Nephron (organoid): ENCODE results near the gene CD101.

Experiments used
- H3K27ac Mint-ChIP-seq, 3 experiments: 2 replicates each; pipeline ENCODE4 v1.8.0; 2020; ENCODE audit warnings: mixed read lengths in 3 of 3, mild to moderate bottlenecking in 2 of 3, moderate library complexity in 1 of 3
- H3K27me3 Mint-ChIP-seq: 2 replicates; pipeline ENCODE4 v1.8.0; 2021; ENCODE audit warnings: low read depth, mild to moderate bottlenecking, moderate library complexity, mixed read lengths
- H3K36me3 Mint-ChIP-seq: 2 replicates; pipeline ENCODE4 v1.8.0; 2020; ENCODE audit warnings: low read depth, mixed read lengths
- H3K4me1 Mint-ChIP-seq: 2 replicates; pipeline ENCODE4 v1.8.0; 2020; ENCODE audit warnings: mixed read lengths
- H3K4me3 Mint-ChIP-seq, 3 experiments: 2 replicates each; pipeline ENCODE4 v1.8.0; 2020; ENCODE audit warnings: mild to moderate bottlenecking in 3 of 3, mixed read lengths in 3 of 3, moderate library complexity in 2 of 3
- H3K9me3 Mint-ChIP-seq: 2 replicates; pipeline ENCODE4 v1.8.0; 2020; ENCODE audit warnings: mixed read lengths
- TF ChIP-seq, protein P1 (sequence below), 3 experiments: fragments of 200-600 bp; sonication (generic); IDR thresholded peaks; one replicate each; pipeline ENCODE4 v1.5.0; 2021; ENCODE audit warnings: antibody characterized with exemption in 3 of 3; ENCODE audit not compliant: unreplicated experiment in 3 of 3

Gene CD101

GRCh38 chr1:117013309-117013858 lies 11.8 kb downstream of the CD101 start:
- Mint-ChIP-seq H3K4me3 (no peak overlapping the region), H3K9me3 (no peaks in the 10 kb centered on the region)

DNA sequence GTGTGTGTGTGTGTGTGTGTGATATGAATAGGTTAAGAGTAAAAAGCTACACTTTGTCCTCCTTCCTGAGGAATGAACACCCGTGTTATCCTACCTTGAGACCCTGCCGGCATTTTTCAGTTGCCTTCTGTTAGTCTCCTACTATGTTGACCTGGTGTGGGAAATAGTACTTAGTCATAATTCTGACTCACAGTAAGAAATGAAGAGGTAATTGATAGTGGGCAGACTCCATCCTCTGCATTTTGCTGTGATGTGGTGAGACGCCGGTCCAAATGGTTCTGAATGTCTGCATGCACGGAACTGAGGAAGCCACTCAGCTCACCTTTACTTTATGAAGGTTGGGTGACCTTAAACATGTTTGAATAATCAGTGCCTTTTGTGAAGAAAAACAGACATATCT lies 12.6 kb downstream of the CD101 start:
- Mint-ChIP-seq H3K36me3 (peaks cover 4% of the 10 kb centered on the region), H3K4me3 (no peak overlapping the region), H3K27ac (no peak overlapping the region), H3K9me3 (no peaks in the 10 kb centered on the region), H3K4me1 (peaks cover 40% of the 10 kb centered on the region), H3K27me3 (no peaks in the 10 kb centered on the region)
- TF ChIP-seq, protein P1, sequence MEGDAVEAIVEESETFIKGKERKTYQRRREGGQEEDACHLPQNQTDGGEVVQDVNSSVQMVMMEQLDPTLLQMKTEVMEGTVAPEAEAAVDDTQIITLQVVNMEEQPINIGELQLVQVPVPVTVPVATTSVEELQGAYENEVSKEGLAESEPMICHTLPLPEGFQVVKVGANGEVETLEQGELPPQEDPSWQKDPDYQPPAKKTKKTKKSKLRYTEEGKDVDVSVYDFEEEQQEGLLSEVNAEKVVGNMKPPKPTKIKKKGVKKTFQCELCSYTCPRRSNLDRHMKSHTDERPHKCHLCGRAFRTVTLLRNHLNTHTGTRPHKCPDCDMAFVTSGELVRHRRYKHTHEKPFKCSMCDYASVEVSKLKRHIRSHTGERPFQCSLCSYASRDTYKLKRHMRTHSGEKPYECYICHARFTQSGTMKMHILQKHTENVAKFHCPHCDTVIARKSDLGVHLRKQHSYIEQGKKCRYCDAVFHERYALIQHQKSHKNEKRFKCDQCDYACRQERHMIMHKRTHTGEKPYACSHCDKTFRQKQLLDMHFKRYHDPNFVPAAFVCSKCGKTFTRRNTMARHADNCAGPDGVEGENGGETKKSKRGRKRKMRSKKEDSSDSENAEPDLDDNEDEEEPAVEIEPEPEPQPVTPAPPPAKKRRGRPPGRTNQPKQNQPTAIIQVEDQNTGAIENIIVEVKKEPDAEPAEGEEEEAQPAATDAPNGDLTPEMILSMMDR (IDR thresholded peaks at IDR 0.05; ENCODE audit: unreplicated experiment in 3 of 3): no peak

More at GRCh38 chr1:117013309-117013858, 11.8 kb downstream of the CD101 start:
- Mint-ChIP-seq H3K36me3 (peaks cover under 1% of the 10 kb centered on the region), H3K27ac (peak overlapping the region in 2 of 3 experiments; percentile 13 to 78), H3K27me3 (no peaks in the 10 kb centered on the region), H3K4me1 (peaks cover 41% of the 10 kb centered on the region)
- TF ChIP-seq, protein P1 (IDR thresholded peaks at IDR 0.05; ENCODE audit: unreplicated experiment in 3 of 3): no peak

GRCh38 chr1:117015724-117016123 lies 14.2 kb downstream of the CD101 start:
- TF ChIP-seq, protein P1 (IDR thresholded peaks at IDR 0.05; ENCODE audit: unreplicated experiment in 3 of 3): no peak
- Mint-ChIP-seq H3K4me3 (no peak overlapping the region), H3K27ac (no peak overlapping the region), H3K4me1 (peaks cover 46% of the 10 kb centered on the region), H3K36me3 (peaks cover 12% of the 10 kb centered on the region), H3K27me3 (no peaks in the 10 kb centered on the region), H3K9me3 (no peaks in the 10 kb centered on the region)

DNA sequence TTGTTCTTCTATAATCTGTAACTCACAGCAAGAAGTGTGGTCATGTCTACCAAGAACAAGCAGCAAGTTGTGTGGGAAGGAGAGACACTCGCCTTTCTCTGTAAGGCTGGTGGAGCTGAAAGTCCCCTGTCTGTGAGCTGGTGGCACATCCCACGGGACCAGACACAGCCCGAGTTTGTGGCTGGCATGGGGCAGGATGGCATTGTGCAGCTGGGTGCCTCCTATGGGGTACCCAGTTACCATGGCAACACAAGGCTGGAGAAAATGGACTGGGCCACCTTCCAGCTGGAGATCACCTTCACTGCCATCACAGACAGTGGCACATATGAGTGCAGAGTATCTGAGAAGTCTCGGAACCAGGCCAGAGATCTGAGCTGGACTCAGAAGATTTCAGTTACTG lies 15.5 kb downstream of the CD101 start:
- H3K9me3 Mint-ChIP-seq: no peaks in the 10 kb centered on the region
- peaks cover 45% of the 10 kb centered on the region for H3K4me1 Mint-ChIP-seq
- no peak overlapping the region for H3K4me3 Mint-ChIP-seq
- TF ChIP-seq, protein P1 (IDR thresholded peaks at IDR 0.05; ENCODE audit: unreplicated experiment in 3 of 3): no peak
- H3K27me3 Mint-ChIP-seq: no peaks in the 10 kb centered on the region
- H3K27ac Mint-ChIP-seq: peak overlapping the region in 1 of 3 experiments; percentile 67
- H3K36me3 Mint-ChIP-seq: peaks cover 17% of the 10 kb centered on the region

DNA sequence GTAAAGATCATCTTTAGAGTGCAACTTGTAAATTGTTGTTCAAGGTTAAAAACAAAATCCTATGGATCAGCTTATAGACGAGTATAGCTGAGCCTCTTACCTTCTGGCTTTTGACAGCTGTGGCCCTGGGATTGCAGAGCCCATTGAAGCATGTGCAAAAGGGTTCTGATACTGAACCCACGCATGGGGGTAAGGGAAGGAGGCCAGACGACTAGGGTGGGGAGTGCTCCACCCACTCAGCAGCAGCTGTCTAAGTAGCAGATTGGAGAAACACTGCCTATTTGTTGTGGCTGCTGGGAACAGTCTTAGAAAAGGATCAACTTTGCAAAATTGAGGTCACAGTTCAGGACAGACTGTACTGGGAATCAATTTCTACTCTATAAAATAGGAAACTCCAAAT lies 16.1 kb downstream of the CD101 start:
- TF ChIP-seq, protein P1 (IDR thresholded peaks at IDR 0.05; ENCODE audit: unreplicated experiment in 3 of 3): no peak
- peaks cover 17% of the 10 kb centered on the region for H3K36me3 Mint-ChIP-seq
- H3K27ac Mint-ChIP-seq: peak overlapping the region in 2 of 3 experiments; percentile 64 to 67
- no peaks in the 10 kb centered on the region for H3K9me3 Mint-ChIP-seq
- H3K4me1 Mint-ChIP-seq: peaks cover 42% of the 10 kb centered on the region
- no peaks in the 10 kb centered on the region for H3K27me3 Mint-ChIP-seq
- H3K4me3 Mint-ChIP-seq: peak overlapping the region in 1 of 3 experiments; percentile 9

GRCh38 chr1:117020526-117021156 lies 19.1 kb downstream of the CD101 start:
- Mint-ChIP-seq H3K4me1 (peaks cover 38% of the 10 kb centered on the region), H3K36me3 (peaks cover 27% of the 10 kb centered on the region), H3K9me3 (no peaks in the 10 kb centered on the region), H3K27me3 (no peaks in the 10 kb centered on the region), H3K27ac (peak overlapping the region in 1 of 3 experiments; percentile 15), H3K4me3 (no peak overlapping the region)
- TF ChIP-seq, protein P1 (IDR thresholded peaks at IDR 0.05; ENCODE audit: unreplicated experiment in 3 of 3): no peak
